ENCODE measurements around the gene IRAG1.

Gene IRAG1

DNA sequence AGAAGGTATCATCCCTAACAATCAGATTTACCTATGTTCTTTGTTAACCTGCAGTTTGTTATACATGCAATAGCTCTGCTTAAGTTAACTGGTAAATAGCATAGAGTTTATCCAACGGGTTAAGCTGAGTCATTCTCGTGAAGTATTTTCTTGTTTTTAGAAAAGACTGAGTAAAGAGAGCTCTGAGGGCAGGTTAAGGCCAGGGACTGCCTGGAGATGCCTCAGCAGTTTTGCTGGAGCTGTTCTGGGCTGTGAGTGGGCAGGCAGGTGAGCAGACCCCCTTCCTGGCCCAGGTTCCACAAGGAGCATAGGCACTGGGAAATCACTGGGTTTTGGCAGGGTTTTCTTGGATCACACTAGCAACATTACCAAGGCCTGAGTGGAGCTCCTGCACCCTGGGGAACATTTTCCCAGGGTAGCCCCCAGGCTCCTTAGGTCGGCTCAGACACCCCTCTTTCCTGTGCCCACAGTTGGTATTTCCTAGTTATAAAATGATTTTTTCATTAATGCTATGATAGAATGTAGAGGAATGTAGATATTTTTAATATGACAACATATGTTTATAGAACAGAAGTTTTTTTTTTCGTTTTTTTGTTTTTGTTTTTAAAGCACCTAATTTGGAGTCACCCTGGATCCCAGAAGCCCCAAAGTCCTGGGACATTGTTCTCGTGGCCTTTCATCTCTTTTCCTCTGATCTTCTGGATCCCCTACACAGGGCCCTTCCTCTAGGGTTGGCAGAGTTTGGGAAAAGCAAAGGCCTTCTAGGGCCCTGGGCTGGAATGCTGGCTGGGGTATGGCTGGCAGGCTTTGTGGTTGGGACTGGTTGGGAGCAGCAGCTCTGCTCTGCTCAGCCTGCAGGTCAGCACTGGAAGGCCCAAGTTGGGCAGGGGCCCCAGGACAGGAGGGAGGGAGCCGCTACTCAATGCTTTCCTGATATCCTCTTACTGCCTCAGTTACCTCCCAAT is 26.7 kb downstream of the IRAG1 start:
- DNase-seq (ENCODE audit: low read depth) = no peak

DNA sequence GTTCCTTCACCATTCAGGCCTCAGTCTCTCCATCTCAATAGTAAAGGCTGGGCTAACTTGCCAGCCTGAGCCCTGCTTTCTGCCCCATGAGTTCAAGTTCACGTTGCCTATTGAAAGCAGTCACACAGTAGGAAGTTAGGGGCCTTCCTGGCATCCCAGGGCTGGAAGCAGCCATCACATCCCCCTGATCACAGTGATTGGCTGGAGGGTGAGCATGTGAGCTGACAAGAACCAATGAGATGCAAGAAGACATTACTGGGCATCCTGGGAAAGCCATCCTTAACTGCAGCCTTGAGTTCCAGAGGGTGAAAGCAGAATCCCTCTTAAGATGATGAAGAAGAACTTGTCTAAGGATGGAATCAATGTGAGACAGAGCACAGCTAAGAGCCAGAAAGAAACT is 29.1 kb downstream of the IRAG1 start:
- DNase-seq (ENCODE audit: low read depth) = no peak

DNA sequence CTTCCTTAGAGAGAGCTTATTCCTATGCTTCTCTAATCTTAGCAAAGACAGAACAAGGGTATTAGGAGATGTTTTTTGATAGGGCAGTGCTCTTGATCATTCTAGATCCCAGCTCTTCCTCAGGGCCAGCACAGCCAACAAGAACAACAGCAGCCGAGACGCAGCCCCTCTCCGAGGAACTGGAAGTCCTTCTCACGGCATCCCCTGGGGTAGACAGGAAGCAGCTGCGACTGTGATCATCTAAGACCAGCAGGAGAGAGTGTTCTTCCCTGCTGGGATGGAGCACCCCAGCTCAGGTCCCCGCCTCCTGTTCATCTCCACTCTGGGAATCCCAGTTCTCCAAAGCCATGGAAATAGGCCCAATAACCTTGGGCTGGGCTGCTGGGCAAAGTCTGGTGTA is 29.6 kb downstream of the IRAG1 start:
- DNase-seq (ENCODE audit: low read depth) = no peak

DNA sequence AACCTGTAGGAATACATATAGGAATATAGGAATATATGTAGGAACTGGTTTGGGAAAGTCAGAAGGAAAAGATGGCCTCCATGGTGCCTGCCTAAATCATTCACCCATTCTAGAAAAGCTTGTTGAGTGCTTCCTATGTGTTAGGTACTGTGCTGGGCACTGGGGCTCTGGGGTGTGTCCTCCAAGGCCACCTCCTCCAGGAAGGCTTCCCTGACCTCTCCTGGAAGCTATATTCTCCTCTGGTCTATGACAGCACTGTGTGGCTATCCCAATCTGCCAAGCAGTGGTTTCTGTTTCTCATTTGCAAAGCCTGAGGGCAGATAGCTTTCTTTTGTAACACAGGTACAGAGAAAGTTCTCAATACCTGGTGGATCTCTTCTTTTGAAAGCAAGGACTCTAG is 30.2 kb downstream of the IRAG1 start:
- DNase-seq (ENCODE audit: low read depth) = no peak

DNA sequence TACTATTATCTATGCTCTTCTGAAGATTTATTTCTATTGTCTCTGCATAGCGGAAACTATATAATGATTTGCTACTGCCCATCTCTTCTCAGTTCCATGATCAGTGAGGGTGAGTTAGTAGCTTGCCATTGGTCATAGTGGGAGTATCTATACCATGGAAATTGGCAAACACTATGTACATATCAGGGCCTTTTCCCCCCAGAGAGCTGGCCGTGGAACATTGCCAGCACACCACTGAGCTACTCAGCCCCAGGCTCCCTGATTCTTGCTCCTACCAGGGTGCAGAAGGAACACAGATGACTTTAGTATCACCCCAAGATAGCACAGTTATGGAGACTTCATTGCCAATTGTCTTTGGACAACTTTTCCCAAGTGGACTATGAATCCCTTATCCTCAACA is 33.2 kb downstream of the IRAG1 start:
- no peak for DNase-seq (ENCODE audit: low read depth)

DNA sequence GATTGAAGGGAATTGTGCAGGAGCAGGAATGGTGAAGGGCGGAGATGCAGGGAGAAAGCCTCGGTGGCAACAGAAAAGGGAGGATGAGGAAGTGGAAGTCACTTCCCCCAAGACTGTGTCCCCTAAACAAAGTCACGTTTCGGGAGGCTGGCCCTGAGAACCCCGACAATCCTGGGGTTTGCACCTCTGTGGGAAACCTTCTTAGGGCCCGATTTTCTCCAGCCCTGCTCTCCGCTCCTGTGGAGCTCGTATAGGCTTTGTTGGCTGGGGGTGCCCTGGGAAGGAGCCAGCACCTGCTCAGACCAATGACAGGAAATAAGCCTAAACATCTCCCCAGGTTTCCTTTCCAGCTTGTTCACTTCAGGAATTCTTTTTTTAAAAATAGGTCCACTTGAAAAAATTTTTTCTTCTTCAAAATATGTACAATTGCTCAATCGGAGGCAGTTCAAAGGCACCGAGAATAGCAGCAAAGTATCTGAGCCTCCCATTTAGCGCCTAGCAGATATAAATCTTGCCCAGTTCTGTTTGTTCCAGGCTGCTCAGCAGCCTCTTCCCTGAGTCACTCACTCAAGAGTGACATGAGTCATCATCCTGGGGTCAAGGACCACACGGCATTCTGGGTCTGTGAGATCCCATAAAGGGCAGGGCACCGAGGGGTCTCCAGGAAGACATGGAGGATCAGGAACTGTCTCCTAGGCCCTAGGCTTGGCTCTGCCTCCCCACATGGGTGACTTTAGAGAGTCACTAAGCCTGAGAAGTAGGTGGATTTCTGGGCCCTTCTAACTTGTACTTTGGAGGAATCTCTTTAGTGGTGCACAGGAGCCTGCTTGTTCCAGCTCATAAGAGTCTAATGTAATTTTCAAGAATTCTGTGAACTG is 34.0 kb downstream of the IRAG1 start:
- DNase-seq (ENCODE audit: low read depth) = no peak

DNA sequence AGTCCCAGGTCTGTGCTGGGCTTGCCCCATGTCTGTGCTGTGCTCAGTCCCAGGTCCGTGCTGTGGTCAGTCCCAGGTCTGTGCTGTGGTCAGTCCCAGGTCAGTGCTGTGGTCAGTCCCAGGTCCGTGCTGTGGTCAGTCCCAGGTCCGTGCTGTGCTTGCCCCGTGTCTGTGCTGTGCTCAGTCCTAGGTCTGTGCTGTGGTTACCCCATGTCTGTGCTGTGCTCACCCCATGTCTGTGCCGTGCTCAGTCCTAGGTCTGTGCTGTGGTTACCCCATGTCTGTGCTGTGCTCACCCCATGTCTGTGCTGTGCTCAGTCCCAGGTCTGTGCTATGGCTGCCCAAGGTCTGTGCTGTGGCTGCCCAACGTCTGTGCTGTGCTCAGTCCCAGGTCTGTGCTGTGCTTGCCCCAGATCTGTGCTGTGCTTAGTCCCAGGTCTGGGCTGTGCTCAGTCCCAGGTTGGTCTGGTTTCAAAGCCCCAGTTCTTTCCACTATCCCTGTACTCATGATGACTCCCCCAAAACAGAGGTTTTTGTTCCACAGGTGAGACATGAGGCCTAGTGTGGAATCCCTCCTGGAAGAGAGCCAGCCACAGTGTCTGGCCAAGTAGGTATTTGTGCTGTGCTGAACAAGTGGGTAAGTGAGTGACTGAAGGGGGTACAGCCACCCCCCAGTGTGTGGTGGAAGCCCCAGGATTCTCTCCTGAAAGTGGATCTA is 34.8 kb downstream of the IRAG1 start:
- no peak for DNase-seq (ENCODE audit: low read depth)

DNA sequence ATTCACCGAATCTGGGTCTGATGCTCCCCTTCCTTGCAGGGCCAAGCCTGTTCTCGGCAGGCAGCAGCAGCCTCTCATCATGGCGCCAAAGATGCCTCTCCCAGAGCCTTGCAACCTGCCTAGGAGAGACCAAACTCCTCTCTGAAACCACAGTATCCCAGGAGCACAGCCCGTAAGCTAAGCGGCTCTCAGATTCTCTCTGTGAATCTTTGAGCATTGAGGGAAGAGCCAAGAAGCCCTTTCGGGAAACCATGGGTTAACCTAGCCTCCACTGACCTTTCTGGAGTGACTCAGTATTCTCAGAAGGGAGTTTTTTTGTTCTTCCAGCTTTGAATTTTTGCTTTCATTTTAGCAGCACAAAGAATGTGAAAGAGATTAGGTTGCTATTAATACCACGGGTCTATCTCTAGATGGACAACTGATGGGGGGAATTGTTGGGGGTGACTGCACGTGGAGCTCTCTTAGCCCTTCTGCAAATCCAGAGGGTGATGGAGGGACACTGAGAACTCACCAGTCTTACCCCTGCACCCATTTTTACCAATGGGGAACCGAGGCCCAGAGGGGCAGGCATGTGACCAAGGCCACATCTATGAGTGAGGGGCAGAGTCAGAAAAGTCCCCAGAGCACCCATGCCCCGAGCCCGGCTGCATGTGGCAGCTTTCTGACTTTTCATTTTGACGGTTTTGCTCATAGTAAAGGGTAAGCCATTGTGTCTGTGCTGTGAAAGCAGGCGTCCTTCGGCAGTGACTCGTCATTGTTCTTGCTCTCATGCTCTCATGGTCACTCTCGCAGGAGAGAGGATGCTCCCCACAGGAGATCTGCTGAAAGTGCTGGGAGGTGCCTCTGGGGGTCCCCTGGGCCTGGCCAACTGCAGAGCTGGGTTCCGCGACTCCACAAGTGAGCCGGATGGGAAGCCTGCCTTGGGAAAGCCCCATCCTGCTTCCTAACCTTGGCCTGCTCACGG is 36.0 kb downstream of the IRAG1 start:
- no peak for DNase-seq (ENCODE audit: low read depth)

DNA sequence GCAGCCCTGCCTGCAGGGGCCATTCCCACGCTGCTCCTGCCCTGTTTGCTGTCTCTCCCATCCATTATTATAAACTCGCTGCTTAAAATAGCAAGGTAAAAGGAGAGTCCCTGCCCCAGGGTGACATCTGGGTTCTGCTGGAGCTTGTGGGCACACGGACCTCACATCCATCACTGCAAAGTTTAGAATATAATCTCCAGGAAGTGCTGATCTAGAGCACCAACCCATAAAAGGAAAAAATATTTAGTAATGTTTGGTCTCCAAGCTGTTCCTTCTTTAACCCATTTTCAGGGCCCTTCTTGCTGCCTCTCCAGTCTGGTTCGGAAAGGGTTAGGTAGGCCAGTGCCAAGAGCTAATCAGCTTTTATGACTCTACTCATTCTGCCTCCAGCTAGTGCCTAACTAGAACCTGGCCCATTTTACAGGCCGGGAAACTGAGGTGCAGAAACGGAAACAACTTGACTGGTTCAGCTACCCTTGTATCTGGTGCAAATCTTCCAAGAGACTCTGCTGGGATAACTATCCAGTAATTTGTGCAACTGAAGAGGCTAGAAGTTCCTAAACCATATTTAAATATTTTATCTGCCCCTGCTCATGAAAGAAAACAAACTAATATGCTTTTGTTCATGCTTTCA is 37.5 kb downstream of the IRAG1 start:
- DNase-seq (ENCODE audit: low read depth) = no peak

DNA sequence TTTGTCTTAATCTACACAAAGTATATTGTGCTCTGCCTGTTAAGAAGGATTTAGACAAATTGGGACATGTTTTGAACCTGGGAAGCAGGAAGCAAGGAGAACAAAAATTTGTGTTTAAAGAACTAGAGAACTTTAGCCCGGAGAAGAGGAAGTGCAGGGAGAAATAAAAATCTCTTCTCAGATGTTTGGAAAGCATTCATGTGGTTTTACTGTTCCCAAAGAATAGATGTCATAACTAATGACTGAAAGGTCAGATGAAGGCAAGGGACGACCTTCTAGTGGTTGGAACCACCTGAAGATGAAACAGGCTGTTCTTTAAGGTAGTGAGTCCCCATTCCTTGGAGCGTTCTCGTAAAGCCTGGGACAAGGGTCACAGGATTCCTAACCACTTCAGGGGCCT is 38.3 kb downstream of the IRAG1 start:
- DNase-seq (ENCODE audit: low read depth) = no peak

DNA sequence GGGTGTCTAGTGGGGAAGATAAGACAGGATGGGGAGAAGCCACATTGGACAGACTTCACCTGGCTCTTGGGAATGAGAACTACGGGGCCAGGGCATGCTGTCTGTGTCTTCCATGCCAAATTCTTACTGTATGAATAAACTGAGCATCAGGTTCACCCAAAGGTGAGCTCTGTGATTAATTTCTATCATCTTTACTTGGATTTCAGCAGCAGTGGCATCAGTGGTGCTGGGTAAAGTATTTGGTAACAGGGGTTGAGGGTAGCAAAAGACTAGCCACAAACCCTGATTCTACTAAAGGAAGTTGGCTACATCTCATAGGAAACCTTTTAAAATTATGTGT is 38.8 kb downstream of the IRAG1 start:
- no peak for DNase-seq (ENCODE audit: low read depth)

DNA sequence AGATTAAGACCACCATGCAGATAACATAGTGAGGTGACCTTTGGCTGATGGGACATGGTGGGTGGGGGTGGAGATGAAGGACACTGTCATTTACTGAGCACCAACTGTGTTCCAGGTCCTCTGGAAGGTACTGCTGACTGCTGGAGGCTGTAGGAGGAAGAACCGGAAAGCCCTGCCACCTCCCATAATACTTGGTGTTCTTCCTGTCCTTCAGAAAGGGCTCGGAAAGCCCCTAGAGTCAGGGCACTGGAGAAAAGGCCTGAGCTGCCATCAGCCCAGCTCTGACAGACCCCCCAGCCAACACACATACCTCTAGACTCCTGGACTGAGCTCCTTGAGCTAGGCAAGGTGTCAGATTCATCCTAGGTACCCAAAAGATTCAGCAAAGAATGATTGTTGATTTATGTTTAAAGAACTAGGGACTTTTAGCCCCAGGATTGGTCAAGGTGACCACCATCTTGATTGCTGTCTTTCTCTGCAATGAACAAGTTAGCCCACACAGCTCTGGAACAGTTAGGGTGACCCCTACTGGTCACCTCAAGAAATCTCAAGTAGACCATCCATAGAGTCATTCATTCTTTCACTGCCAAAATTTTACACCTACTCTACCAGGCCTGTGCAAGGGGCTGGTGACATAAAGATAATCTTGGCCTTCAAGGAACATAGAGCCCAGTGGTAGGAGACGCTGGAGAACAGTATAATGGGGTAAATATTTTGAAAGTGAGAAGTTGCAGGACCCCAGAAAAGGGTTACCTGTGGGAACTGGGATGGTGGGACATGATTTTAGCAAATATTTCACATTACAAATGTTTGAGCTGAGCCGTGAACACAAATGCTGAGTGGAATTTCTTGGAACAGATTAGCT is 39.4 kb downstream of the IRAG1 start:
- DNase-seq (ENCODE audit: low read depth) = peak; percentile 11

DNA sequence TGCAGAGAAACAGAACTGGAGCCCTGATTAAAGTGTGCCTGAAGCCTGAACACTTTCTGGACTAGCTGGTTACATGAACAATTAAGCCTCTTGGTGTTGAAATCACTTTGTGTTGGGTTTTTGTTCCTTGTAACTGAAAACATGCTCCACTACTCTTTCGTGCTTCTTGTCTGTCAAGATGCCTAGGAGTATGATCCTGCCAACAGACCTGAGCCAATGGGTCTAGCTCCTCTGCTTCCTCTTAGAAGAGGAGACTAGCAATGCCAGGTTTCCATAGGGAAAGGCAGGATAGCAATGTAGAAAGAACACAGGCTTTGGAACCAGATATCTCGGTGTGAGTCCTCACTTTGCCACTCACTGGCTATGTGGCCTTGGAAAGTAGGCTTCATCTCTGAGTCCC is 40.3 kb downstream of the IRAG1 start:
- no peak for DNase-seq (ENCODE audit: low read depth)

DNA sequence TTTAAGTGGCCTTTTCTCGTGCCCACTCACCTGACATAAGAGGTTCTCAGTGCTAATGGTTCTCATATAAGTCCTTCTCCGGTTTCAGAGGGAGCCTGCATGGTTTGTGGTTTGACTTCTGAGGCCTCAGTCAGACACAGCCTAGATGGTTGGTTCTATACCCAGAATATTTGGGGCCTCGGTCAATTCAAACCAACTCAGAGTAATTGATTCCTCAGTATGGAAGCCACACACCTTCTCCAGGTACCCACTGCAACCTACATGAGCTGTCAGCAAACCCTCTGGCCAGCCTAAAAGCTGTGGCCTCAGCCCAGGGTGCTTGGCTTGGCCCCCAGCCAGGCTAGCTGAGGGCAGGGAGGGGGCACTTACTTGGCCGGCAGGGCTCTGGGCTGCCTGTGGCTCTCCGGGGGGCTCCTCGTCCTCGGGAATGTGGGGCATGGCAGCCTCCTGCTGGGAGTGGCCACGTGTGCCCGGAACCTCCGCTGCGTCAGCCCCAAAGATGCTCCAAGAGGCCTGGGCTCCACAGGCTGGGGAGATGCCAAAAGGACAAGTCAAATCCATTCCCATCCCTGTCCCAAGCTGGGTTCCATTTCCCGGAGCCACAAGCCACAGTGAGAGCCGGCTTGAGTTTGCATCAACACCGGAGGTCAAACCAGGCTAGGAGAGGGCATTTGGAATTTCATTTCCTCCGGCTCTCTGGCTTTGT is 41.7 kb downstream of the IRAG1 start:
- no peak for DNase-seq (ENCODE audit: low read depth)

DNA sequence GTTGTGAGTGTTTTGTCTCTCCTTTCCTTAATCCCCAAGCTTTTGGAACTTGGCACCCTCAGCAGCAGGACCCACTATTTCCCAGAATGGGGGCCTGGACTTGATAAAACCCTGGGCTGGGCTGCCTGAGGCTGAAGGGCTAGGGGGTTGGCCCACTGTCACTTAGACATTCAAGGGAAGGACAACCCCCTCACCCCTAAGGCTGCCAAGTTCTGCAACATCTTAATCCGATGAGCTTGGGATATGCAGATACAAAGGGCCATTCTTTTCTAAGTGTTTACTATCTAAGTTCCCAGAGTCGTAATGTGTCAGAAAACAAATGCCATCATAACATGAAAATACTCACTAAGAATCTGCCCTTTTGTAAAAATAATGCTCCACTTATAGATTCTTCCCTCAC is 42.9 kb downstream of the IRAG1 start:
- DNase-seq (ENCODE audit: low read depth) = no peak

DNA sequence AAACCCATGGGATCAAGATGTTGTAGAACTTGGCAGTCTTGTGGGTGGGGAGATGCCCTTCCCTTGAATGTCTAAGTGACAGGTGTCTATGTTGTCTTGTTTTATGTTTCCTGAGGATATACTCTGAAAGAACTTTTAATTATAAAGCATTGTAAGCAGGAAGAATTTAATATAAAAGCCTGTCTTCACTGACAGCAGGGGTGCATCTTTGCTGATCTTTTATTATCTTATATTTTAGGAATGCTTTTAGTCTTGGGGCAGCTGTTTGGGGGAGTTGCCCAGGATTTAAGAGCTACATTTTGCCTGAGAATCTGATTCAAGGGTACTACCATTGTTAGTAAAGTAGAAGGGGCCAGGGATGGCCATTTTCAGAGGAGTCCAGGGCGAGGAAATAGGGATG is 43.4 kb downstream of the IRAG1 start:
- no peak for DNase-seq (ENCODE audit: low read depth)

DNA sequence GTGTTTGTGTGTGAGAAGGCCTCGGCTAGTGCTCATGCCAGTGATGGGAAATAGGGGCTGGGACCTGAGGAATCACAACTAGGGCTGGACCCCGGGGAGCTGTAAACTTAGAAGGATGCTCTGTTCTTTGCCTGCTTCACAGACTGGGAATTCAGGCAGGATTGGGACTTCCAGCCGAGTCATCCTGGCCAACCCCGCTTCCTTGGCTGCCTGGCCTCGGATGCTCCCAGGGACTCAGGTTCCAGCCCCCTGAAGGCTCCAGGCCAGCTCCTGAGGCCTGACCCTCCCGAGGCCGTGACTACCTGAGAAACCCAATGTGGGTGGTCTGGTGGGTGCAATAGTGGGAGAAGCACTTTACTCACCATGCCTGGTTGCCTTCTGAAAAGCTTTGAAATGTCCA is 44.7 kb downstream of the IRAG1 start:
- no peak for DNase-seq (ENCODE audit: low read depth)

DNA sequence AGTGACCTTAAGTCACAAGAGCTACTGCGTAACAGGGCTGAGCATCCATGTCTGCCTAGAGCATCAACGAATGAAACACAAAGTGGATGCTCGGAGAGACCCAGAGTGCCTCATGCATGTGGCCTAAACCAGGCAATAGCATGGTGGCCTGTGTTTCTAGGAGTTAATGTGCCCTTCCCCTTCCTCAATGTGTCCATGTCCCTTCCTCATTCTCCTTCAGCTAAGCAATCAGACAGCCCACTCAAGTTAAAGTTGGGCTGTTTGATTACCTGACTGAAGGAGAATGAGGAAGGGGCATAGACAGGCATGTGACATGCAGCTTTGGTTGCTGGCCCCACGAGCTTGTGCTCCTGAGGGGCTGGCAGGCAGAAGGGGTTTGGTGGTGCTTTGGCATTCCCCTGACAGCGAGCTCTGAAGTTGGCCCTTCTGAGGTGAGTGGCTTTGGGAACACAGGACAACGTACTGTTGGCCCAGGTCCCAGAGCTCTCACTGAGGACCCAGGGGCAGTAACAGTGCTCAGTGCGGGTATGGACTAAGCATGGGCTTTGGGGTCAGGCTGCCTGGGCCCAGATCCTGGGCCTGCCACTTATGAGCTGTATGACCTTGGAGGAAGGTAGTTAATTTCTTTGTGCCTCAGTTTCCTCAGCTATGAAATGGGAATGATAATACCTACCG is 46.7 kb downstream of the IRAG1 start:
- no peak for DNase-seq (ENCODE audit: low read depth)

DNA sequence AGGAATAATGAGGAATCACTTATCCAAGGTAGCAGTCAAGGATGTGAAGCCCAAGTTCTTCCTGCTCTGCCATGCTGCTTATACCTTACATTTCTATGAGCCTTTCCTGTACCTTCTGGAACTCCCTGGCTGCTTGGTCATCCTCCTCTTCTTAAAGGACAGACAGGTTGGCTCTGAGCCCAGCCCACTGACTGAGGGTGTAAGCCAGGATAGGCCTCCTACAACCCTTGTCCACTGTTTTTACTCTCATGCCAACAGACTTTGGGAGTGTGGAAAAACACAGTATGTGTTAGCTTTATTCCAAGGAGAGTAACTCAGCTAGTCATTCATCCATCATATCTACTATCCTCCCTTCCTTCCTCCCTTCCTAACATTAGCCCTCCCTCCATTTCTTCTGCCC is 47.5 kb downstream of the IRAG1 start:
- no peak for DNase-seq (ENCODE audit: low read depth)

All from activated gamma-delta T cell treated with anti-CD3 and anti-CD28 coated beads, Interleukin-2, amount 50 U/mL, for 16 hours (primary cell).